ENCODE data around the gene RAB11FIP4. TPM values are rescaled to one million over a fixed set of nuclear protein-coding genes. Genes with fewer than 3 reads are reported as not detected.

RAB11FIP4 gene
- total and polyA plus RNA-seq, 2 experiments from 2014 or later: 0.22 to 0.40 TPM

DNA sequence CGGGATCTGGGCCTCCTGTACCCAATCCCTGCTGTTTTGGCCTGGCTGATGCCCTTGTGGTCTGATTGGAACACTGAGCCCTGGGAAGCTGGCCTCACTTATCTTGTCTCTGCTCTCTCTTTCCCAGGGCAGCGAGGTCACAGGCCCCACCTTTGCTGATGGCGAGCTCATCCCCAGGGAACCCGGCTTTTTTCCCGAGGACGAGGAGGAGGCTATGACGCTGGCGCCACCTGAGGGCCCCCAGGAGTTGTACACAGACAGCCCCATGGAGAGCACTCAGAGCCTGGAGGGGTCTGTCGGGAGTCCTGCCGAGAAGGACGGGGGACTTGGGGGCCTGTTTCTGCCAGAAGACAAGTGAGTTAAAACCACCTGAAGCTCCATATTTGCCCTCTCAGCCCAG is 126.0 kb downstream of the RAB11FIP4 start:
- no peaks in the 10 kb centered on the region for H4K20me1 ChIP-seq (ENCODE audit: insufficient read depth)
- in situ Hi-C loops (cut with MboI): no loop called here
- WGBS, 2 experiments (ENCODE audit: low coverage in 1 of 2, low lambda C conversion rate in 2 of 2, missing lambda C conversion rate in 2 of 2): 35 to 36% methylated on average over 11 of the region's 11 CpGs
- no peak overlapping the region for H3K4me2 ChIP-seq (ENCODE audit: unreplicated experiment)
- TF ChIP-seq EZH2phosphoT487 (IDR thresholded peaks at IDR 0.05; ENCODE audit: insufficient read depth, low read depth): no peak
- TF ChIP-seq EZH2 (IDR thresholded peaks at IDR 0.05; ENCODE audit: insufficient read depth, poor library complexity, severe bottlenecking): no peak
- no peaks in the 10 kb centered on the region for H3K27me3 ChIP-seq (replicated peaks; ENCODE audit: insufficient read depth)
- no peaks in the 10 kb centered on the region for H3K79me2 ChIP-seq (ENCODE audit: insufficient read depth)
- H3K9me2 ChIP-seq (ENCODE audit: insufficient read depth): no peaks in the 10 kb centered on the region
- H3K9ac ChIP-seq: no peak overlapping the region
- no peaks in the 10 kb centered on the region for H3K9me3 ChIP-seq (ENCODE audit: low read depth)
- no peak for DNase-seq
- H3K4me3 ChIP-seq: no peak overlapping the region
- H2AFZ ChIP-seq: no peak overlapping the region
- no peaks in the 10 kb centered on the region for H3F3A ChIP-seq (ENCODE audit: insufficient read depth)
- no peaks in the 10 kb centered on the region for H3K36me3 ChIP-seq (ENCODE audit: low read depth)
- H3K27ac ChIP-seq: no peak overlapping the region
- no peaks in the 10 kb centered on the region for H3K4me1 ChIP-seq (ENCODE audit: insufficient read depth)

DNA sequence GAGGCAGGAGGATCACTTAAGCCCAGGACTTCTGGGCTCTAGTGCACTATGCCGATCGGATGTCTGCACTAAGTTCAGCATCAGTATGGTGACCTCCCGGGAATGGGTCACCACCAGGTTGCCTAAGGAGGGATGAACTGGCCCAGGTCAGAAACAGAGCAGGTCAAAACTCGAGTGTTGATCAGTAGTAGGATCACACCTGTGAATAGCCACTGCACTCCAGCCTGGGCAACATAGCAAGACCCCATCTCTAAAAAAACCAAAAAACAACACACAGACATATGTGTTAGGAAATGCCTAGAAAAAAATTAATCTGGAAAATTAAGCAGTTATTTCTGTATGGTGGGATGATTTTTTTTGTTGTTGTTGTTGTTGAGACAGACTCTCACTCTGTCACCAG is 127.0 kb downstream of the RAB11FIP4 start:
- no peak for DNase-seq
- in situ Hi-C loops (cut with MboI): no loop called here
- no peak overlapping the region for H3K4me3 ChIP-seq
- H4K20me1 ChIP-seq (ENCODE audit: insufficient read depth): no peaks in the 10 kb centered on the region
- TF ChIP-seq EZH2phosphoT487 (IDR thresholded peaks at IDR 0.05; ENCODE audit: insufficient read depth, low read depth) (no peak), EZH2 (IDR thresholded peaks at IDR 0.05; ENCODE audit: insufficient read depth, poor library complexity, severe bottlenecking) (no peak)
- no peaks in the 10 kb centered on the region for H3K36me3 ChIP-seq (ENCODE audit: low read depth)
- no peak overlapping the region for H3K9ac ChIP-seq
- H3K4me2 ChIP-seq (ENCODE audit: unreplicated experiment): no peak overlapping the region
- WGBS, 2 experiments (ENCODE audit: low coverage in 1 of 2, low lambda C conversion rate in 2 of 2, missing lambda C conversion rate in 2 of 2): 70 to 71% methylated on average over 4 of the region's 4 CpGs
- H3K9me2 ChIP-seq (ENCODE audit: insufficient read depth): no peaks in the 10 kb centered on the region
- no peaks in the 10 kb centered on the region for H3K4me1 ChIP-seq (ENCODE audit: insufficient read depth)
- H2AFZ ChIP-seq: no peak overlapping the region
- no peaks in the 10 kb centered on the region for H3K79me2 ChIP-seq (ENCODE audit: insufficient read depth)
- no peak overlapping the region for H3K27ac ChIP-seq
- no peaks in the 10 kb centered on the region for H3K27me3 ChIP-seq (replicated peaks; ENCODE audit: insufficient read depth)
- H3K9me3 ChIP-seq (ENCODE audit: low read depth): no peaks in the 10 kb centered on the region
- H3F3A ChIP-seq (ENCODE audit: insufficient read depth): no peaks in the 10 kb centered on the region

DNA sequence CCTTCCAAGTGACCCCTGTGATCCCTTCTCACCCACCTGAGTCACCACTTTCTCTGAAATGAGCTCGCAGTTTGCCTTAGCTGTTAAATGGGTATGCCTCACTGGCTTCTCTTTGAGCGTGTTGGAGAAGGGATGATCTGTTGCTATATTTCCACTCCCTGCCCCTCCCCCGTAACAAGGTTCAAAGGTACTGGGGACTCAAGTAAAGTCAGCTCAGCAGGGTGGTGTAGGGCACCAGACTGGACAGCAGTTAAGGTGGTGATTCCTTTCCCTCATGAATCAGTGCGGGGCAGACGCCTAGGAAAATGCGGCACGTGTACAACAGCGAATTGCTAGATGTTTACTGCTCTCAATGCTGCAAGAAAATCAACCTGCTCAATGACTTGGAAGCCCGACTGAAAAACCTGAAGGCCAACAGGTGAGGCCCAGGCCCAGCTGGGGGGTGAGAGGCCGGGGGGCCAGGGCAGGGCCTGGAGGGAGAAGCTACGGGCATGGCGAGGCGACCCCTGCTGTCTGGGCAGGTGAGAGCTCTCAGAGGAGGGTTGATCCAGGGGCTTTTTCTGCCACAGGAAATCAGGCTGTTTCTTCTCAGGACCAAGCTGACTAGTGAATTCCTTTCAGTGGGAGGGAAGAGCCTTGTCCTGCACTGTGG is 130.3 kb downstream of the RAB11FIP4 start:
- no peaks in the 10 kb centered on the region for H4K20me1 ChIP-seq (ENCODE audit: insufficient read depth)
- peaks cover 3% of the 10 kb centered on the region; the same call in 1 of the 2 replicates for H3K4me1 ChIP-seq (ENCODE audit: insufficient read depth)
- H3F3A ChIP-seq (ENCODE audit: insufficient read depth): no peaks in the 10 kb centered on the region
- H3K9me3 ChIP-seq (ENCODE audit: low read depth): no peaks in the 10 kb centered on the region
- TF ChIP-seq EZH2 (IDR thresholded peaks at IDR 0.05; ENCODE audit: insufficient read depth, poor library complexity, severe bottlenecking): no peak
- TF ChIP-seq EZH2phosphoT487 (IDR thresholded peaks at IDR 0.05; ENCODE audit: insufficient read depth, low read depth): no peak
- H3K4me3 ChIP-seq: no peak overlapping the region
- in situ Hi-C loops (cut with MboI): loop anchor here (5.0 kb wide), 1 partner anchor 89 kb away; no protein-coding TSS in a partner anchor
- H3K9ac ChIP-seq: no peak overlapping the region
- H3K36me3 ChIP-seq (ENCODE audit: low read depth): no peaks in the 10 kb centered on the region
- no peaks in the 10 kb centered on the region for H3K9me2 ChIP-seq (ENCODE audit: insufficient read depth)
- no peaks in the 10 kb centered on the region for H3K27me3 ChIP-seq (replicated peaks; ENCODE audit: insufficient read depth)
- no peak overlapping the region for H3K27ac ChIP-seq
- H3K79me2 ChIP-seq (ENCODE audit: insufficient read depth): no peaks in the 10 kb centered on the region
- WGBS, 2 experiments (ENCODE audit: low coverage in 1 of 2, low lambda C conversion rate in 2 of 2, missing lambda C conversion rate in 2 of 2): 86% methylated on average over 10 to 13 of the region's 13 CpGs
- no peak overlapping the region for H3K4me2 ChIP-seq (ENCODE audit: unreplicated experiment)
- DNase-seq: no peak
- no peak overlapping the region for H2AFZ ChIP-seq

DNA sequence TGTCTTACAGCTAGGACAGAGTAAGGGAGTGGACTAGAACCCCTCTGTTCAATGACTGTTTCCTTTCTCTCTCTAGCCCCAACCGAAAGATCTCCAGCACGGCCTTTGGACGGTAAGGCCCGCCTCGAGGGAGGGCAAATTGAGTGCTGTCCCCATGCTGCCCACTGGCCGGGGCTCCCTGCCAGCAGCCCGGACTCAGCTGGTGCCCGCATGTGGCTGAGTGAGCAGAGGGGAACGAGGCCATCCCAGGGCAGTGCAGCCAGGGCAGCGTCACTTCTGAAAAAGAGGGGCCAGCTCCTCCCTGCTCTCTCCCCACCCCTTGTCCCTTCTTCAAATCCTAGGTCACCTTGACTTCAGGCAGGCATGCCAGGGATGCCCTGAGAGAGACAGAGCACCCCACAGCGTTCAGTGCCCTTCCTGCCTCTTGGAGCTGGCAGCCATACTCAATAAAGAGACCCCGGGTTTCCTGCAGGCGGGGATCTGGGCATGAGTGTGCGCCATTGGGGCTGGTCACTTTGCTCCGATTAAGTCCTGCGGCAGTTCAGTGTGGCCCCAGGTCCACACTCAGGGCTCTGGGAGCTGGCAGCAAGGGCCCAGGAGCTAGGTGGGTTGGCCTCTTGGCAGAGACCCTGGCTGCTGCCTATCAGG is 130.9 kb downstream of the RAB11FIP4 start:
- Histone ChIP-seq H3K9me2 (ENCODE audit: insufficient read depth) (no peaks in the 10 kb centered on the region), H2AFZ (no peak overlapping the region), H3F3A (ENCODE audit: insufficient read depth) (0 out of 2 replicates have a peak, but pooled peaks cover 2% of the 10 kb centered on the region), H3K36me3 (ENCODE audit: low read depth) (no peaks in the 10 kb centered on the region), H3K79me2 (ENCODE audit: insufficient read depth) (no peaks in the 10 kb centered on the region), H3K9ac (no peak overlapping the region), H3K4me1 (ENCODE audit: insufficient read depth) (peaks cover 6% of the 10 kb centered on the region; the same call in 1 of the 2 replicates), H3K4me2 (ENCODE audit: unreplicated experiment) (no peak overlapping the region), H3K4me3 (no peak overlapping the region), H3K9me3 (ENCODE audit: low read depth) (no peaks in the 10 kb centered on the region), H3K27ac (no peak overlapping the region), H4K20me1 (ENCODE audit: insufficient read depth) (no peaks in the 10 kb centered on the region), H3K27me3 (replicated peaks; ENCODE audit: insufficient read depth) (no peaks in the 10 kb centered on the region)
- 80 to 85% methylated on average over 16 of the region's 16 CpGs for WGBS, 2 experiments (ENCODE audit: low coverage in 1 of 2, low lambda C conversion rate in 2 of 2, missing lambda C conversion rate in 2 of 2)
- no peak for TF ChIP-seq EZH2phosphoT487 (IDR thresholded peaks at IDR 0.05; ENCODE audit: insufficient read depth, low read depth)
- TF ChIP-seq EZH2 (IDR thresholded peaks at IDR 0.05; ENCODE audit: insufficient read depth, poor library complexity, severe bottlenecking): no peak
- in situ Hi-C loops (cut with MboI): loop anchor here (5.0 kb wide), 1 partner anchor 90 kb away; no protein-coding TSS in a partner anchor
- DNase-seq: no peak
